ENCODE measurements around the gene C5orf46.

The C5orf46 gene

GRCh38 chr5:147844846-147845245 lies 61.5 kb downstream of the C5orf46 start:
- TF ChIP-seq CTCF (conservative IDR thresholded peaks at IDR 0.05), result no peak

GRCh38 chr5:147842869-147843268 lies 63.5 kb downstream of the C5orf46 start:
- no peak overlapping the region for H3K27ac ChIP-seq
- TF ChIP-seq CTCF (conservative IDR thresholded peaks at IDR 0.05), result no peak

More at GRCh38 chr5:147844846-147845245, 61.5 kb downstream of the C5orf46 start:
- no peak overlapping the region for H3K27ac ChIP-seq

All from VCaP (cell line).